Inflammatory macrophage treated with lipopolysaccharide for 4 hours (primary cell): Measurements from ENCODE around the gene NUDT8.

Experiments used
- DNase-seq: peaks from one replicate; pipeline ENCODE4 v3.0.0-alpha.2; 2020

The NUDT8 gene

GRCh38 chr11:67585911-67586310 lies 43.8 kb downstream of the NUDT8 start:
- no peak for DNase-seq

GRCh38 chr11:67584881-67585873 lies 44.6 kb downstream of the NUDT8 start:
- DNase-seq: no peak

GRCh38 chr11:67584205-67584880 lies 45.4 kb downstream of the NUDT8 start:
- peak; percentile 49 for DNase-seq

- peak; percentile 79 for DNase-seq
Observed at GRCh38 chr11:67583247-67584204, 46.2 kb downstream of the NUDT8 start, which contains the start of gene GSTP1. TSS of gene GSTP1 (plus strand) at chr11:67583812. CDS start at chr11:67583844, 32 bp downstream.

GRCh38 chr11:67582011-67582410 lies 47.7 kb downstream of the NUDT8 start:
- DNase-seq: no peak

GRCh38 chr11:67581469-67581868 lies 48.3 kb downstream of the NUDT8 start:
- DNase-seq: no peak

- no peak for DNase-seq
Observed at GRCh38 chr11:67577951-67578350, 51.8 kb downstream of the NUDT8 start.
